PFSK-1 (cell line): ENCODE measurements around the gene AUTS2.

ENCODE experiments used
- FOXP2 ChIP-seq: optimal IDR thresholded peaks from 2 replicates; pipeline ENCODE3; 2011; ENCODE audit warnings: borderline replicate concordance, control low read depth, inconsistent platforms; ENCODE audit not compliant: insufficient read depth; ENCODE audit errors: extremely low read length, extremely low read depth
- POLR2AphosphoS5 ChIP-seq: IDR thresholded peaks from 2 replicates; pipeline ENCODE4 v1.6.1; 2012; ENCODE audit warnings: low read depth, mild to moderate bottlenecking, control low read depth, low read length, moderate library complexity
- REST ChIP-seq, 2 experiments: IDR thresholded peaks; 2 replicates each; pipeline versions ENCODE4 v1.6.1 to v1.8.0; 2011 to 2012; ENCODE audit warnings: low read depth in 2 of 2, low read length in 2 of 2, control low read depth in 1 of 2, inconsistent platforms in 1 of 2, mild to moderate bottlenecking in 1 of 2, moderate library complexity in 1 of 2; ENCODE audit not compliant: insufficient read depth in 1 of 2
- SIN3A ChIP-seq: IDR thresholded peaks from 2 replicates; pipeline ENCODE4 v1.6.1; 2012; ENCODE audit warnings: mild to moderate bottlenecking, low read length, moderate library complexity, borderline replicate concordance; ENCODE audit not compliant: insufficient read depth
- TAF1 ChIP-seq: IDR thresholded peaks from 2 replicates; pipeline ENCODE4 v1.6.1; 2012; ENCODE audit warnings: low read length, control low read depth, borderline replicate concordance; ENCODE audit not compliant: insufficient read depth

DNA sequence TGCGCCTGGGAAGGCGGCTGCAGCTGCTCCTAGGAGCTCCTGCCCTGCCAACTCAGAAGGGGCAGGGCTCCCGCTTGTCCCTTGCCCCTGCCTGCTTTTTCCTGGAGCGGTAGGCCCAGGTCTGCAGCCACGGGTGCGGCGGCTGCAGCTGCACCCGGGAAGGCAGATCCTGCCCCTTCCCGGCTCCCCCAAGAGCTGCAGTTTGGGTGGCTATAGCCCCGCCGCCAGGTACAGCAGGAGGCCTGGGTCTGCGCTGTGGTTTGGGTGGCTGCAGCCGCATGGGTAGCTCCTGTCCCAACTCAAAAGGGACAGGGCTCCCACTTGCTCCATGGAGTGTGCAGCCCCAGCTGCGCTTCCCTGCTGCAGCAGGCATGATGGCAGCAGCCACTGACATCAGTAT, 6.5 kb upstream of the AUTS2 start:
- TF ChIP-seq REST (IDR thresholded peaks at IDR 0.05; ENCODE audit: insufficient read depth in 1 of 2, low read depth in 2 of 2, low read length in 2 of 2): no peak
- no peak for TF ChIP-seq POLR2AphosphoS5
- TF ChIP-seq TAF1: no peak
- TF ChIP-seq FOXP2: no peak
- no peak for TF ChIP-seq SIN3A
